ENCODE results near the gene ZRANB3. TPM values are rescaled to one million over a fixed set of nuclear protein-coding genes. Genes with fewer than 3 reads are reported as not detected.

The ZRANB3 gene
- total RNA-seq, 4 donors from 2014 or later, result 1.6 to 7.4 (median 2.8) TPM

GRCh38 chr2:135142323-135142722 lies 388.7 kb downstream of the ZRANB3 start:
- Histone ChIP-seq H3K27ac (no peak overlapping the region), H3K4me3 (no peak overlapping the region), H3K36me3 (peaks cover 0 to 47% (median 0%) of the 10 kb centered on the region in 3 donors), H3K27me3 (no peaks in the 10 kb centered on the region), H3K9me3 (peaks cover 0 to 5% (median 0%) of the 10 kb centered on the region in 4 donors), H3K4me1 (no peaks in the 10 kb centered on the region)
- DNase-seq, result no peak
- TF ChIP-seq POLR2A (IDR thresholded peaks at IDR 0.05) (no peak), CTCF (IDR thresholded peaks at IDR 0.05) (no peak)

GRCh38 chr2:135140606-135141005 lies 390.4 kb downstream of the ZRANB3 start:
- H3K9me3 ChIP-seq, result peaks cover 0 to 5% (median 0%) of the 10 kb centered on the region in 4 donors
- no peak for DNase-seq
- H3K4me1 ChIP-seq, result no peaks in the 10 kb centered on the region
- H3K36me3 ChIP-seq, result peaks cover 0 to 62% (median 0%) of the 10 kb centered on the region in 3 donors
- TF ChIP-seq CTCF (IDR thresholded peaks at IDR 0.05), result no peak
- no peak for TF ChIP-seq POLR2A (IDR thresholded peaks at IDR 0.05)
- no peak overlapping the region for H3K4me3 ChIP-seq
- H3K27ac ChIP-seq, result no peak overlapping the region
- no peaks in the 10 kb centered on the region for H3K27me3 ChIP-seq

- Histone ChIP-seq H3K36me3 (peaks cover 0 to 88% (median 0%) of the 10 kb centered on the region in 3 donors), H3K4me1 (no peaks in the 10 kb centered on the region), H3K9me3 (no peaks in the 10 kb centered on the region), H3K4me3 (no peak overlapping the region), H3K27me3 (no peaks in the 10 kb centered on the region), H3K27ac (no peak overlapping the region)
- no peak for TF ChIP-seq CTCF (IDR thresholded peaks at IDR 0.05)
- TF ChIP-seq POLR2A (IDR thresholded peaks at IDR 0.05), result no peak
- DNase-seq, result no peak
Measured at GRCh38 chr2:135132314-135132713, 398.7 kb downstream of the ZRANB3 start.

- no peak for DNase-seq
- H3K27ac ChIP-seq, result no peak overlapping the region
- H3K4me3 ChIP-seq, result no peak overlapping the region
- H3K4me1 ChIP-seq, result no peaks in the 10 kb centered on the region
- H3K9me3 ChIP-seq, result no peaks in the 10 kb centered on the region
- no peaks in the 10 kb centered on the region for H3K27me3 ChIP-seq
- peaks cover 0 to 91% (median 0%) of the 10 kb centered on the region in 3 donors for H3K36me3 ChIP-seq
- no peak for TF ChIP-seq CTCF (IDR thresholded peaks at IDR 0.05)
- no peak for TF ChIP-seq POLR2A (IDR thresholded peaks at IDR 0.05)
Measured at GRCh38 chr2:135130751-135131150, 400.3 kb downstream of the ZRANB3 start.

GRCh38 chr2:135125940-135126339 lies 405.1 kb downstream of the ZRANB3 start:
- Histone ChIP-seq H3K27me3 (no peaks in the 10 kb centered on the region), H3K36me3 (peaks cover 0 to 66% (median 0%) of the 10 kb centered on the region in 3 donors), H3K9me3 (no peaks in the 10 kb centered on the region), H3K27ac (no peak overlapping the region), H3K4me1 (no peaks in the 10 kb centered on the region), H3K4me3 (no peak overlapping the region)
- no peak for DNase-seq
- no peak for TF ChIP-seq POLR2A (IDR thresholded peaks at IDR 0.05)
- TF ChIP-seq CTCF (IDR thresholded peaks at IDR 0.05), result no peak
